K562 (cell line): ENCODE measurements around the gene ATAD2B. TPM values are rescaled to one million over a fixed set of nuclear protein-coding genes. Genes with fewer than 3 reads are reported as not detected.
A peak's percentile ranks its signal among the peaks of the same experiment; 100 is the strongest.

Experiments
- BHLHE40 ChIP-seq: IDR thresholded peaks from 2 replicates; pipeline ENCODE4 v1.6.1; 2011; ENCODE audit warnings: low read length, improper control_type of control experiment
- CHCHD3 ChIP-seq: fragments of 250-450 bp; sonication (Bioruptor Pico); IDR thresholded peaks from 2 replicates; pipeline ENCODE4 v2.1.2; 2022; ENCODE audit warnings: mild to moderate bottlenecking
- E2F4 ChIP-seq: sonication (generic); formaldehyde crosslinking; IDR thresholded peaks from 2 replicates; pipeline ENCODE4 v1.8.0; 2022; ENCODE audit warnings: mild to moderate bottlenecking, low read depth, missing genetic modification reagents
- FOXK2 ChIP-seq, 2 experiments: fragments of 450-650 bp; IDR thresholded peaks in 1 of 2; conservative IDR thresholded peaks in 1 of 2; 2 replicates each; pipeline ENCODE4 v1.6.1; 2016; ENCODE audit warnings: low read depth in 2 of 2, mild to moderate bottlenecking in 1 of 2
- FOXP1 ChIP-seq: sonication (generic); formaldehyde crosslinking; IDR thresholded peaks from 2 replicates; pipeline ENCODE4 v1.8.0; 2022; ENCODE audit warnings: mild to moderate bottlenecking, missing genetic modification reagents
- HNRNPH1 ChIP-seq: fragments of 200-400 bp; formaldehyde crosslinking; optimal IDR thresholded peaks from 2 replicates; pipeline ENCODE3; 2017; ENCODE audit warnings: low read depth, mild to moderate bottlenecking, low read length, moderate library complexity
- KAT7 ChIP-seq: sonication (generic); formaldehyde crosslinking; IDR thresholded peaks from 2 replicates; pipeline ENCODE4 v1.8.0; 2022; ENCODE audit warnings: missing genetic modification reagents, mild to moderate bottlenecking, borderline replicate concordance
- MAFK ChIP-seq: IDR thresholded peaks from 2 replicates; pipeline ENCODE4 v1.6.1; 2011; ENCODE audit warnings: low read length, improper control_type of control experiment
- NBN ChIP-seq: fragments of 450-650 bp; IDR thresholded peaks from 2 replicates; pipeline ENCODE4 v1.6.1; 2016; ENCODE audit warnings: low read depth, mild to moderate bottlenecking
- NCOA1 ChIP-seq: fragments of 450-650 bp; IDR thresholded peaks from 2 replicates; pipeline ENCODE4 v1.6.1; 2016; ENCODE audit warnings: low read depth
- NCOA4 ChIP-seq: fragments of 450-650 bp; IDR thresholded peaks from 2 replicates; pipeline ENCODE4 v1.6.1; 2018; ENCODE audit warnings: mild to moderate bottlenecking; ENCODE audit not compliant: partially characterized antibody
- NCOA6 ChIP-seq: fragments of 450-650 bp; IDR thresholded peaks from 2 replicates; pipeline ENCODE4 v1.6.1; 2017; ENCODE audit warnings: mild to moderate bottlenecking
- NCOR1 ChIP-seq: fragments of 450-650 bp; IDR thresholded peaks from 2 replicates; pipeline ENCODE4 v1.6.1; 2016; ENCODE audit warnings: mild to moderate bottlenecking, moderate library complexity
- NEUROD1 ChIP-seq: fragments of 150-350 bp; IDR thresholded peaks from 2 replicates; pipeline ENCODE4 v1.6.1; 2014; ENCODE audit warnings: borderline replicate concordance, low read length, low read depth; ENCODE audit not compliant: partially characterized antibody
- NFIX ChIP-seq: fragments of 250-450 bp; sonication (Bioruptor Pico); IDR thresholded peaks from 2 replicates; pipeline ENCODE4 v1.4.0; 2020; ENCODE audit warnings: low read depth, mild to moderate bottlenecking, moderate library complexity
- NRF1 ChIP-seq, 2 experiments: fragments of 450-650 bp; IDR thresholded peaks in 1 of 2; conservative IDR thresholded peaks in 1 of 2; 2 replicates each; pipeline ENCODE4 v1.6.1; 2014; ENCODE audit warnings: mild to moderate bottlenecking in 2 of 2
- PKNOX1 ChIP-seq: fragments of 450-650 bp; IDR thresholded peaks from 2 replicates; pipeline ENCODE4 v1.6.1; 2016
- POLR2AphosphoS2 ChIP-seq: IDR thresholded peaks from 2 replicates; pipeline ENCODE4 v1.6.1; 2012; ENCODE audit warnings: low read length, improper control_type of control experiment
- RCOR1 ChIP-seq, 2 experiments: IDR thresholded peaks; 2 replicates each; pipeline ENCODE4 v1.6.1; 2012; ENCODE audit warnings: low read depth in 2 of 2, low read length in 2 of 2, borderline replicate concordance in 1 of 2, improper control_type of control experiment in 1 of 2
- SMAD2 ChIP-seq: fragments of 150-350 bp; IDR thresholded peaks from 2 replicates; pipeline ENCODE4 v1.6.1; 2014; ENCODE audit warnings: low read depth, mild to moderate bottlenecking, low read length
- SOX6 ChIP-seq: fragments of 450-650 bp; IDR thresholded peaks from 2 replicates; pipeline ENCODE4 v1.6.1; 2014; ENCODE audit warnings: mild to moderate bottlenecking
- TCF3 ChIP-seq: sonication (generic); formaldehyde crosslinking; IDR thresholded peaks from 2 replicates; pipeline ENCODE4 v1.4.0; 2020; ENCODE audit warnings: mild to moderate bottlenecking, missing genetic modification reagents
- TFE3 ChIP-seq: fragments of 450-650 bp; formaldehyde crosslinking; IDR thresholded peaks from 2 replicates; pipeline ENCODE4 v1.4.0; 2020; ENCODE audit warnings: mild to moderate bottlenecking, mixed read lengths
- WHSC1 ChIP-seq: IDR thresholded peaks from one replicate; pipeline ENCODE4 v1.6.1; 2012; ENCODE audit warnings: low read length, control low read depth, inconsistent platforms
- ZNF224 ChIP-seq: sonication (generic); formaldehyde crosslinking; IDR thresholded peaks from 2 replicates; pipeline ENCODE4 v1.8.0; 2022; ENCODE audit warnings: mild to moderate bottlenecking, missing genetic modification reagents
- ZNF354B ChIP-seq: fragments of 250-450 bp; sonication (Bioruptor Pico); IDR thresholded peaks from 2 replicates; pipeline ENCODE4 v1.4.0; 2020
- polyA plus RNA-seq, 8 experiments: library from polyadenylated mRNA; depleted of rRNA in 4 of 8; stranded (reverse) in 5 of 8; unstranded in 3 of 8; fragments of >200 nt; fragmentation: Nextera tagmentation in 2 of 8; fragmentation: Illumina TruSeq in 1 of 8; extraction: Ambion mirVana in 2 of 8; extraction: Trizol in 1 of 8; gene quantifications; 2 replicates each; pipeline versions ENCODE4 v1.2.1 to v1.2.3, GENCODE V29; 2011 to 2014; ENCODE audit warnings: inconsistent platforms in 1 of 8, missing spikeins in 1 of 8
- total RNA-seq, 7 experiments: library from RNA; depleted of rRNA in 6 of 7; stranded (reverse); fragments of >200 nt in 6 of 7; fragmentation: Illumina TruSeq in 2 of 7; extraction: Trizol in 2 of 7; gene quantifications; 2 replicates each; pipeline versions ENCODE4 v1.2.1 to v1.2.3, GENCODE V29; 2011 to 2021; ENCODE audit warnings: low replicate concordance in 1 of 7
- TF ChIP-seq, protein P1 (sequence below): IDR thresholded peaks from 3 replicates; pipeline ENCODE4 v1.6.1; 2011; ENCODE audit warnings: borderline replicate concordance, mild to moderate bottlenecking; ENCODE audit not compliant: insufficient read length, insufficient read depth

Gene ATAD2B
- total and polyA plus RNA-seq, 9 of the 15 experiments (the other 6 are each of a cell fraction or from before 2014, with no cell fraction given), result 3.2 to 21.6 (median 11.4) TPM

DNA sequence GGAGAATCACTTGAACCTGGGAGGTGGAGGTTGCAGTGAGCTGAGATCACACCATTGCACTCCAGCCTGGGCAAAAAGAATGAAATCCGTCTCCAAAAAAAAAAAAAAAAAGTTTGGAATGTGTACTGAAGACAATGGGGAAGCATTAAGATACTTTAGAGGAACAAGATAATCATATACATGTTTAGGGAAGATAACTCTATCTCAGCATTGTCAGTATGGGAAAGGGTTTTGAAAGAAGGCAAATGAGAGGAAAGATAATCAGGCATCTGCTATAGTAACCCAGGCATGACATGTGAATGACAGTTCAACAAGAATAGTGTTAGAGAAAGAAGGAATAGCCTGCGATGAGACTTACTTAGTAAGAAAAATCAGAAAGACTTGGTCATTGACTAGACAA, 112.0 kb downstream of the ATAD2B start (continued):
- TF ChIP-seq FOXK2 (conservative IDR thresholded peaks at IDR 0.05 in 1 of 2, IDR thresholded peaks at IDR 0.05 in 1 of 2; ENCODE audit: low read depth in 2 of 2) (0 out of 4 replicates have a peak, but pooled peaks of 1 of the 2 experiments have one; percentile 28), E2F4 (CRISPR knock-in tag) (no peak), NCOR1 (peak; percentile 90), NBN (no peak), ZNF354B (no peak), NEUROD1 (no peak), BHLHE40 (no peak), NRF1 (conservative IDR thresholded peaks at IDR 0.05 in 1 of 2, IDR thresholded peaks at IDR 0.05 in 1 of 2) (no peak), ZNF224 (CRISPR knock-in tag) (no peak), NCOA1 (peak; percentile 24; the same call in 1 of the 2 replicates), FOXP1 (CRISPR knock-in tag) (no peak), POLR2AphosphoS2 (no peak), NCOA6 (no peak), TCF3 (CRISPR knock-in tag) (peak; percentile 91), NCOA4 (peak; percentile 13), SMAD2 (no peak), HNRNPH1 (no peak), CHCHD3 (CRISPR knock-in tag) (no peak), WHSC1 (no peak), SOX6 (peak; percentile 99), TFE3 (no peak), RCOR1 (IDR thresholded peaks at IDR 0.05; ENCODE audit: borderline replicate concordance in 1 of 2, low read depth in 2 of 2, low read length in 2 of 2) (peak in 1 of 2 experiments; percentile 69; a peak in 1 of 4 replicates), NFIX (no peak), MAFK (no peak), KAT7 (CRISPR knock-in tag) (no peak), PKNOX1 (peak; percentile 92)
- TF ChIP-seq, protein P1, sequence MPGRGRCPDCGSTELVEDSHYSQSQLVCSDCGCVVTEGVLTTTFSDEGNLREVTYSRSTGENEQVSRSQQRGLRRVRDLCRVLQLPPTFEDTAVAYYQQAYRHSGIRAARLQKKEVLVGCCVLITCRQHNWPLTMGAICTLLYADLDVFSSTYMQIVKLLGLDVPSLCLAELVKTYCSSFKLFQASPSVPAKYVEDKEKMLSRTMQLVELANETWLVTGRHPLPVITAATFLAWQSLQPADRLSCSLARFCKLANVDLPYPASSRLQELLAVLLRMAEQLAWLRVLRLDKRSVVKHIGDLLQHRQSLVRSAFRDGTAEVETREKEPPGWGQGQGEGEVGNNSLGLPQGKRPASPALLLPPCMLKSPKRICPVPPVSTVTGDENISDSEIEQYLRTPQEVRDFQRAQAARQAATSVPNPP, result no peak
